H1 (cell line): ENCODE measurements around the gene LINC01488. TPM values are rescaled to one million over a fixed set of nuclear protein-coding genes. Genes with fewer than 3 reads are reported as not detected.

ENCODE experiments used
- CBX8 ChIP-seq: fragments of 300-800, 300-1000 bp; sonication (generic); IDR thresholded peaks from 2 replicates; pipeline ENCODE4 v1.7.1; 2016; ENCODE audit warnings: low read depth, low read length, borderline replicate concordance
- SP4 ChIP-seq: IDR thresholded peaks from 2 replicates; pipeline ENCODE4 v1.6.1; 2012; ENCODE audit warnings: low read length, inconsistent platforms
- polyA plus RNA-seq, 7 experiments: library from polyadenylated mRNA; depleted of rRNA in 3 of 7; stranded (reverse) in 5 of 7; unstranded in 2 of 7; fragments of >200 nt in 5 of 7; fragments of 200-250 nt in 2 of 7; gene quantifications; 1 replicate in 5 of 7; 2 replicates in 1 of 7; 4 replicates in 1 of 7; pipeline versions ENCODE4 v1.2.1 to v1.2.3, GENCODE V29; 2011 to 2013; ENCODE audit warnings: missing spikeins in 2 of 7, mixed read lengths in 2 of 7
- total RNA-seq: library from RNA; stranded (reverse); fragmentation: NEBNext Ultra II Directional; extraction: Animal tissue kit (Norgen Biotek cat#: 25700); gene quantifications from 2 replicates; pipeline ENCODE4 v1.2.1, GENCODE V29; 2021

LINC01488 gene
- total and polyA plus RNA-seq, 2 of the 8 experiments (the other 6 are each of a cell fraction or from before 2014, with no cell fraction given), result not detected

DNA sequence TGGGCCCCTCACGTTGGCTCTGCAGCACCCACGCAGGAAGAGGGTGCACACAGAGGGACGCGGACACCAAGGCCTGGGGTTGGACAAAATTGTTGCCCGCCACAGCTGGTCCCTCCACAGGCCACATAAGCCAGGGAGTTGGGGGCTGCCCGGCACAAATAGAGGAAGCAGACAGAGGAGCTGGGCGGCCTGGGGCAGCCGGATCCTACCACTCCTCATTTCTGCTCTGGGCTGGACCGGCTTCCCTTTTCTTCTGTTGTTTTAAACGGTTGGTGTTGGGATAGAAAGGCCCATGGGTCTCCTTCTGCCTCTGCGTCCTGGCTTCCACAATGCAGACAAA lies 36.4 kb upstream of the LINC01488 start (continued):
- TF ChIP-seq SP4 (no peak), CBX8 (no peak)
